GM21717 (cell line): ENCODE measurements around the gene TRIP10.
"Not testable (repeated sequence)": the region's sequence is repeated elsewhere in the genome, so short reads cannot be mapped to it uniquely, and the experiment has no call there.

Experiments used
- ATAC-seq: cut with Tn5 transposase; IDR thresholded peaks from one replicate; pipeline ENCODE4 v1.9.1; 2021; ENCODE audit warnings: mild to moderate bottlenecking, moderate library complexity; ENCODE audit not compliant: unreplicated experiment

Gene TRIP10

DNA sequence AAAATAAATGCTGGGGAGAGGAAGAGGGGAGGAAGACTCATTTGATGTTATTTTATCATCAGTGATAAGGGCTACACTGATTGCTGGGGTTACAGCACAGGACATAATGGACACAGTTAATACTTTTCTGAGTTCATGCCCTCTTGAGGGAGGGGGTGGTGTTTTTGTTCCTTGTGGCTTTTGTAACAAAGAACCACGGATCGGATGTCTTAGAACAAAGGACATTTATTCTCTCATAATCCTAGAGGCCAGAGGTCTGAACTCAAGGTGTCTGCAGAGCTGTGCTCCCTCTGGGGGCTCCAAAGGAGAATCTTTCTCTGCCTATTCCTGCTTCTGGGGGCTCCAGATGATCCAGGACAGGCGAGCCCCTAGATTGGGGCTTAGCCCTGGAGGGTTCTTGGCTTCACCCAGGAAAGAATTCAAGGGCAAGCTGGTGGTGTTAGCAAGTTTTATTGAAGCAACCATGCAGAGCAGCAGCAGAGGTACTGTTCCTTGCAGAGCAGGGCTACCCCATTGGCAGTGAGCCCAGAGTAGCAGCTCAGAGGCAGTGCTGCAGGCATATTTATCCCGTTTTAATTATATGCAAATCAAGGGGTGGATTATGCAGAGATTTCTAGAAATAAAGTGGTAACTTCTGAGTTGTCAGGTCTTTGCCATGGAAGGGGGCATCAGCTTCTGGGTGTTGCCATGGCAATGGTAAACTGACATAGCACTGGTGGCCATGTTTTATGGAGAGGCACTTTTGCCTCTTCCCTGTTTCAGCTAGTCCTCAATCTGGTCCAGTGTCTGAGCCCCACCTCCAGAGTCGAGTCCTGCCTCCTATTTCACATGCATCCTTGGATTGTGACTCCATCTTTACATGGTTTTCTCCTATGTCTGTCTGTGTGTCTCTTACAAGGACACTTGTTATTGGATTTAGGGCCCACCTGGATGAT, 51.0 kb downstream of the TRIP10 start:
- no peak for ATAC-seq

DNA sequence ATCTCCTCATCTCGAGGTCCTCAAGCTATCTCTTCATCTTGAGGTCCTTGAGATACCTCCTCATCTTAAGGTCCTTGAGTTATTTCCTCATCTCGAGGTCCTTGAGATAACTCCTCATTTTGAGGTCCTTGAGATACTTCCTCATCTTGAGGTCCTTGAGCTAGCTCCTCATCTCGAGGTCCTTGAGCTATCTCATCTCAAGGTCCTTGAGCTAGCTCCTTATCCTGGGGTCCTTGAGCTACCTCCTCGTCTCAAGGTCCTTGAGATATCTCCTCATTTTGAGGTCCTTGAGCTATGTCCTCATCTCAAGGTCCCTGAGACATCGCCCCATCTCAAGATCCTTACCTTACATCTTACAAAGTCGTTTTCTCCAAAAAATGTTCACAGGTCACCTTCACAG, 51.8 kb downstream of the TRIP10 start:
- no peak for ATAC-seq

DNA sequence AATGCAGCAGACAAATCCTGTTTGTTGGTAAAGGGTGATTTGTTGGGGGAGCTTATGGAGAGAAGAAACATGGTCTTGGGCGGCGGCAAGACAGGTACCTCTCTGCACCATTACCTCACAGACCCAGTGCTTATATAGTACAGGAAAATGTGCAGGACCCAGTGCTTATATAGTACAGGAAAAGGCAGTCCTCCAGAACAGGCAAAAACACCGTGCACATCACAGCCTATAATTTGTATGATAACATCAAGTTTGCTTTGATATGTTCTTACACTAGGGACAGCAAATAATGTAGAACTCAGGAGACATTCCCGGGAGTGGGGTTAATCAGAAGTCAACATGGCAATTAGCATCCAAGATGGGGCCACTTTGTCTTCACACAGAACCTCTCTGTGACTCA, 53.9 kb downstream of the TRIP10 start:
- ATAC-seq: no peak

DNA sequence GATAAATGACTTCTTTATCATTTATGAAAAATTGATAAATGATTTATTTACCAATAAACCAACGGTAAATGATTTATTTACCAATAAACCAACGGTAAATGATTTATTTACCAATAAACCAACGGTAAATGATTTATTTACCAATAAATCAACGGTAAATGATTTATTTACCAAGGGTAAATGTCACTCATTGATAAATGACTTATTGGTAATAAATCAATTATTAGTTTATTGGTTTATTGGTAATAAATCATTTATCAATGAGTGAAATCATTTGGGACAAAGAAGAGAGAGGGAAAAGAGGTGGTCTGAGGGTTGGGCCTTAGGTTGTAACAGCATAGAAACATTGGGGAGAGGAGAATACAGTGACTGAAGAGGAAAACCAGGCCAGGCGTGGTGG, 54.5 kb downstream of the TRIP10 start:
- no peak for ATAC-seq

DNA sequence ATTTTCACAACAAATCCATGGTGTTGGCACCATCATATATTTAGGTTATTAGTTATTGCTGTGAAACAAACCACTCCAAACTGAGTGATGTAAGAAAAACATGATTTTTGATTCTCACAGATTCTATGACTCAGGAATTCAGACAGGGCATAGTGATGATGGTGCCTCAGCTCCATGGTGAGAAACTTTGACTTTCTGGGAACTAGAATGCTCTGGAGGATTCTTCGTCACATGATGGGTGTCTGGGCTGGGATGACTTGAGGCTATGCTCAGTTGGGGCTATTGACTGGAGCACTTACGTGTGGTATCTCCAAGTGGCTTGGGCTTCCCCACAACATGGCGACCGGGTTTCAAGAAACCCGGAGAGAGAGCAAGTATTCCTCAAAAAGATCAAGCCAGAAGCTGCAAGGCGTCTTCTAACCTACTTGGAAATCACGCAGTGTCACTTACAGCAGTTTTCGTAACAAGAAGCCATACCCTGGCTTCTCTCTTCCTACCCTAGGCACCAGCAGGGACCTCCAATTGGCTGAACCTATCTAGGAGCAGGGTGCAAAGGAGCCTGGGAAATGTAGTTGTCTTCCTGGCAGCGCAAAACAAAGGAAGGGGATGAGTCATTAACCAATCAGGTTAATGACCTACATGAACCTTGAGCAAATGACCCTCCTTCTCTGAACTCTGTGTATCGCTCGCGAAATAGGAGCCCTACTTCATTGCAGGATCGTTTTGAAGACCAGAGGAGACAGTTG, 55.4 kb downstream of the TRIP10 start:
- no peak for ATAC-seq

DNA sequence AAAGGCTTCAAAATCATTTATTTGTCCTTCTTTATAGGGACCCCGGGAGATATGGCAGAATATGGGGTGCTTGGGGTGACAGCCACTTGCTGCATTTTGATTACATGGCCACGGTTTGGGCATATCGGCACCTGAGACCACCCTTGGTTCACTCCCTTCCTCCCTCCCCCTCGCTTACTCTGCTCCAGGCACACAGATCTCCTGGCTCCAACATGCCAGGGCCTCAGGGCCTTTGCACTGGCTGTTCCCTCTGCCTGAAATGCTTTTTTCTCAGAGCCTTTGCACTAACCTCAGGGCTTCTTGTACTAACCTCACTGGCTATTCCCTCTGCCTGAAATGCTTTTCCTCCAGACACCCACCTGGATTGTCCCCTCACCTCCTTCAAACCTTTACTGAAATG, 56.8 kb downstream of the TRIP10 start:
- ATAC-seq: no peak

DNA sequence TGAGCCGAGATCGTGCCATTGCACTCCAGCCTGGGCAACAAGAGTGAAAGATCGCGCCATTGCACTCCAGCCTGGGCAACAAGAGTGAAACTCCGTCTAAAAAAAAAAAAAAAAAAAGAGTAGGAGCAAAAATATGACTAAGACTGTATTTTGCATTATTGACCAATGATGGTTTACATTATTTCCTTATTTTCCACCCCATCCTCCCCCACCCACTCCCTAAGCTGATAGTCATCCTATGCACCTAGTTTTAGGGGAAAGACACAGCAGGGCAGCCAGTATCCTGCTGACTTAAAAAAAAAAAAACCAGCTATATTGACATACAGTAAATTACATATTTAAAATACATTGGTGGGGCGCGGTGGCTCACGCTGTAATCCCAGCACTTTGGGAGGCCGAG, 58.2 kb downstream of the TRIP10 start:
- ATAC-seq: no peak

DNA sequence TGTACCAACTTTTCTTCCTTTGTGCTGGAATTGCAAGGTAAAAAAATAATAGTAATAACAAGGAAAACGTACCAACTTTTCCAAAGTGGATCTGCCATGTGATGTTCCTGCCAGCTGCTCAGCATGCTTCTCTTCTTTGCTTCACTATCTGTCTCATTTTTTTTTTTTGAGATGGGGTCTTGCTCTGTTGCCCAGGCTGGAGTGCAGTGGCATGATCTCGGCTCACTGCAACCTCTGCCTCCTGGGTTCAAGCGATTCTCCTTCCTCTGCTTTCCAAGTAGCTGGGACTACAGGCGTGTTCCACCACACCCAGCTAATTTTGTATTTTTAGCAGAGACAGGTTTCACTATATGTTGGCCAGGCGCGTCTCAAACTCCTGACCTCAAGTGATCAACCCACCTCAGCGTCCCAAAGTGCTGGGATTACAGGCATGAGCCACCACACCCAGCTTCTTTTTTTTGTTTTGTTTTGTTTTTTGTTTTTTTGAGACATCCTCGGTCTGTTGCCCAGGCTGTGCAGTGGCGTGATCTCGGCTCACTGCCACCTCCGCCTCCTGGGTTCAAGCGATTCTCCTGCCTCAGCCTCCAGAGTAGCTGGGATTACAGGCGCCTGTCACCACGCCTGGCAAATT, 60.8 kb downstream of the TRIP10 start:
- not testable (repeated sequence) for ATAC-seq

DNA sequence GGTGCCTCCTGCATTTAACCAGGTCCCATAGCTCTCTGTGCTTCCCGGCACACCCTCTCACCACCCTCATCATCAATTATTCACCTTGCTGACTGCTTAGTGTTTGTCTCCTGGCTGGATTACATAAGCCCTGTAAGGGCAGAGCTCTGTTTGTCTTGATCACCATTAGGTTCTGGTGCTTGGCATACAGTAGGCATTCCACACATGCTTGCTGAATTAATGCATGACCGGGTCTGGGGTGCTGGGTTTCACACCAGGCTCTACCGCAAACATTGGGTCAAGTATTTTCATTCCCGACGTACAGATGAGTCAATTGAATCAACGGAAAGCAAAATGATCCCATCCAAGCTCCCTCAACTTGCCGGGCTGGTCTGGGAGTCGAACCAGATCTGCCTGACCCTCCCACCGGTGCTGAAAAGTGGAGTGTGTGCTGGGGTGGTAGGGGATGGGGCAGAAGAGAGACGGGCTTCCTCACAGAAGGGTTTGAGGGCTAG, 61.6 kb downstream of the TRIP10 start:
- peak; percentile 18 for ATAC-seq
